Prostate gland (tissue), 2 donors: ENCODE data around the gene SMPD3.

Experiments
- POLR2AphosphoS5 ChIP-seq: sonication (generic); formaldehyde crosslinking; IDR thresholded peaks from one replicate; pipeline ENCODE4 v1.6.1; 2017; ENCODE audit warnings: antibody characterized with exemption
- TF ChIP-seq, protein P1 (sequence below), 4 experiments: fragments of 200-600 bp in 2 of 4; fragments of 450-650 bp in 2 of 4; sonication (generic) in 2 of 4; IDR thresholded peaks; 1 replicate in 3 of 4; 2 replicates in 1 of 4; pipeline ENCODE4 v1.5.1; 2016 to 2019; ENCODE audit warnings: antibody characterized with exemption in 4 of 4, mild to moderate bottlenecking in 2 of 4, moderate library complexity in 2 of 4

DNA sequence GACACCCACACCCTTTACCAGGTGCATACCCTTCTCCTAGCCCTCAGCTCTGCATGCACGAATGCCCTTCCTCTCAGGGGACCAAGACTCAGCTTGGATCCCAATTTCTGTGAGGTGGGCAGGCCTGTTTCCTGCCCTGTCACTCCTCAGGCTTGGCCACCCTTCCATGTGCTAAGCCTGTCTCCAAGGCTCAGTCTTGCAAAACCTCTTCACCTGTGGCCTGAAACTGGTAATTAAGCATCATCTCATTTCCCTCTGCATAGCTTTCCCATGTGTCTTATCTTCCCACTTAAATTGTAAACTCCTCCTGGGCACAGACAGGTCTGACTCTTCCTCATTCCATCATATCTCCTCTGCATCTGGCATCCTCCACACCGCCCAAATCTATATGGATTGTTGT, 31.0 kb upstream of the SMPD3 start:
- no peak for TF ChIP-seq POLR2AphosphoS5
- TF ChIP-seq, protein P1, sequence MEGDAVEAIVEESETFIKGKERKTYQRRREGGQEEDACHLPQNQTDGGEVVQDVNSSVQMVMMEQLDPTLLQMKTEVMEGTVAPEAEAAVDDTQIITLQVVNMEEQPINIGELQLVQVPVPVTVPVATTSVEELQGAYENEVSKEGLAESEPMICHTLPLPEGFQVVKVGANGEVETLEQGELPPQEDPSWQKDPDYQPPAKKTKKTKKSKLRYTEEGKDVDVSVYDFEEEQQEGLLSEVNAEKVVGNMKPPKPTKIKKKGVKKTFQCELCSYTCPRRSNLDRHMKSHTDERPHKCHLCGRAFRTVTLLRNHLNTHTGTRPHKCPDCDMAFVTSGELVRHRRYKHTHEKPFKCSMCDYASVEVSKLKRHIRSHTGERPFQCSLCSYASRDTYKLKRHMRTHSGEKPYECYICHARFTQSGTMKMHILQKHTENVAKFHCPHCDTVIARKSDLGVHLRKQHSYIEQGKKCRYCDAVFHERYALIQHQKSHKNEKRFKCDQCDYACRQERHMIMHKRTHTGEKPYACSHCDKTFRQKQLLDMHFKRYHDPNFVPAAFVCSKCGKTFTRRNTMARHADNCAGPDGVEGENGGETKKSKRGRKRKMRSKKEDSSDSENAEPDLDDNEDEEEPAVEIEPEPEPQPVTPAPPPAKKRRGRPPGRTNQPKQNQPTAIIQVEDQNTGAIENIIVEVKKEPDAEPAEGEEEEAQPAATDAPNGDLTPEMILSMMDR (IDR thresholded peaks at IDR 0.05) = no peak
